ENCODE measurements around the gene PTPN5. TPM values are rescaled to one million over a fixed set of nuclear protein-coding genes. Genes with fewer than 3 reads are reported as not detected.

PTPN5 gene
- polyA plus RNA-seq, 3 donors = not detected

DNA sequence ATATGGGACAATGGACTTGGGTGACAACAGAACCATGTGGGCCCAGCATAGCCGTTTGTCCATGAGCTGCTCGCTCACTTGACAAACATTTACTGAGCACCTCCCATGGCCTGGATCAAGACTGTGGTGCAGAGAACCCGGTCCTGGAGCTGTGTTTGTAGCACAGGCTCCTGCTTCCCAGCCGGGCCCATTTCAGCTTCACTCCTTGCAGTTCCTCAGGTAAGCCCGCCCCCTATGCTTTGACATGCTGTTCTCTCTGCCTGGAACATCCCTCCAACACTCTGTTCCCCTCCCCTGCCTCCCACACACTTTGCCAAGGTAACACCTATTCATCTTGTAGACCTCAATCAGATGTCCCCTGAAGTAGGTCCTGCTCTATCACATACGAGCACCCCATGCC, 46.3 kb downstream of the PTPN5 start:
- H3K9me3 Mint-ChIP-seq = peaks cover 0 to 3% (median 0%) of the 10 kb centered on the region in 7 donors
- no peak overlapping the region for H3K27ac Mint-ChIP-seq

GRCh38 chr11:18743900-18744514, 47.6 kb downstream of the PTPN5 start:
- H3K79me2 ChIP-seq (ENCODE audit: insufficient read depth, low read length) = no peaks in the 10 kb centered on the region
- 95% methylated on average over 10 of the region's 15 CpGs for WGBS (ENCODE audit: insufficient coverage)
- H3K9ac ChIP-seq (ENCODE audit: insufficient read depth, low read length, poor library complexity, severe bottlenecking) = no peak overlapping the region
- H3K4me2 ChIP-seq (replicated peaks; ENCODE audit: extremely low read depth, low read length, poor library complexity, severe bottlenecking) = no peak overlapping the region
- H4K20me1 ChIP-seq (ENCODE audit: insufficient read depth, low read length) = no peaks in the 10 kb centered on the region
- no peak overlapping the region for H3K4me3 ChIP-seq (replicated peaks in 1 of 3; ENCODE audit: low read depth in 2 of 3, low read length in 3 of 3)
- Mint-ChIP-seq H3K9me3 (peaks cover 0 to 3% (median 0%) of the 10 kb centered on the region in 7 donors), H3K36me3 (no peaks in the 10 kb centered on the region), H3K27ac (no peak overlapping the region), H3K4me3 (no peak overlapping the region), H3K27me3 (ENCODE audit: low read depth in 3 of 3) (peaks cover 0 to under 1% (median 0%) of the 10 kb centered on the region in 3 donors), H3K4me1 (no peaks in the 10 kb centered on the region)
- no peak overlapping the region for H3K27ac ChIP-seq (ENCODE audit: low read depth in 1 of 2, low read length in 2 of 2)
- intact Hi-C loops (cut with micrococcal nuclease) = no loop called here
- H2AFZ ChIP-seq (ENCODE audit: insufficient read depth, low read depth, low read length, poor library complexity, severe bottlenecking) = no peak overlapping the region
- no peaks in the 10 kb centered on the region for H3K27me3 ChIP-seq (ENCODE audit: control insufficient read depth in 2 of 2, insufficient read depth in 2 of 2, low read length in 2 of 2)
- no peaks in the 10 kb centered on the region for H3K36me3 ChIP-seq (replicated peaks in 1 of 2; ENCODE audit: control insufficient read depth in 1 of 2, insufficient read depth in 2 of 2, low read length in 2 of 2)
- no peaks in the 10 kb centered on the region for H3K4me1 ChIP-seq (ENCODE audit: control insufficient read depth in 1 of 2, insufficient read depth in 2 of 2, low read length in 2 of 2)
- no peak for TF ChIP-seq CTCF (IDR thresholded peaks at IDR 0.05)
- DNase-seq = no peak
- no peaks in the 10 kb centered on the region for H3K9me3 ChIP-seq (replicated peaks in 1 of 2; ENCODE audit: control insufficient read depth in 1 of 2, insufficient read depth in 1 of 2, low read length in 2 of 2)

More for the DNA sequence above, 46.3 kb downstream of the PTPN5 start:
- TF ChIP-seq CTCF (IDR thresholded peaks at IDR 0.05) = no peak
- Histone ChIP-seq H3K9ac (ENCODE audit: insufficient read depth, low read length, poor library complexity, severe bottlenecking) (no peak overlapping the region), H3K79me2 (ENCODE audit: insufficient read depth, low read length) (no peaks in the 10 kb centered on the region), H3K4me2 (replicated peaks; ENCODE audit: extremely low read depth, low read length, poor library complexity, severe bottlenecking) (no peak overlapping the region), H3K27me3 (ENCODE audit: control insufficient read depth in 2 of 2, insufficient read depth in 2 of 2, low read length in 2 of 2) (no peaks in the 10 kb centered on the region), H3K9me3 (replicated peaks in 1 of 2; ENCODE audit: control insufficient read depth in 1 of 2, insufficient read depth in 1 of 2, low read length in 2 of 2) (no peaks in the 10 kb centered on the region), H4K20me1 (ENCODE audit: insufficient read depth, low read length) (no peaks in the 10 kb centered on the region), H2AFZ (ENCODE audit: insufficient read depth, low read depth, low read length, poor library complexity, severe bottlenecking) (no peak overlapping the region), H3K4me3 (replicated peaks in 1 of 3; ENCODE audit: low read depth in 2 of 3, low read length in 3 of 3) (no peak overlapping the region), H3K36me3 (replicated peaks in 1 of 2; ENCODE audit: control insufficient read depth in 1 of 2, insufficient read depth in 2 of 2, low read length in 2 of 2) (no peaks in the 10 kb centered on the region), H3K4me1 (ENCODE audit: control insufficient read depth in 1 of 2, insufficient read depth in 2 of 2, low read length in 2 of 2) (peaks cover 0 to 3% of the 10 kb centered on the region in 2 donors), H3K27ac (ENCODE audit: low read depth in 1 of 2, low read length in 2 of 2) (no peak overlapping the region)
- Mint-ChIP-seq H3K27me3 (ENCODE audit: low read depth in 3 of 3) (no peaks in the 10 kb centered on the region), H3K4me1 (peaks cover 4% of the 10 kb centered on the region), H3K4me3 (no peak overlapping the region), H3K36me3 (no peaks in the 10 kb centered on the region)
- 98% methylated on average over 5 of the region's 6 CpGs for WGBS (ENCODE audit: insufficient coverage)
- intact Hi-C loops (cut with micrococcal nuclease) = no loop called here
- no peak for DNase-seq
